Stimulated activated CD4-positive, alpha-beta T cell treated with anti-CD3 and anti-CD28 coated beads, Interleukin-15, amount 100 ng/mL, for 1 hour (primary cell): Measurements from ENCODE around the gene S100A5.
A peak's percentile ranks its signal among the peaks of the same experiment; 100 is the strongest.
"Not testable (repeated sequence)": the region's sequence is repeated elsewhere in the genome, so short reads cannot be mapped to it uniquely, and the experiment has no call there.

Experiments used
- DNase-seq, 2 donors: peaks; one replicate each; pipeline ENCODE4 v3.0.0-alpha.2; 2020; ENCODE audit warnings: low read depth in 1 of 2, low spot score in 1 of 2

S100A5 gene

GRCh38 chr1:153540394-153541361, at the start of gene S100A5:
Gene S100A5, minus strand, starts transcription at chr1:153540934. Its CDS starts 743 bp downstream, at chr1:153540191.
- DNase-seq, result peak in 1 of 2 donors; percentile 26

GRCh38 chr1:153588482-153588881, 47.7 kb upstream of the S100A5 start:
- DNase-seq, result no peak

- DNase-seq, result not testable (repeated sequence)
Measured at GRCh38 chr1:153588033-153588432, 47.3 kb upstream of the S100A5 start.

GRCh38 chr1:153587314-153587713, 46.6 kb upstream of the S100A5 start:
- DNase-seq, result no peak

- DNase-seq, result no peak
Measured at GRCh38 chr1:153586347-153586746, 45.6 kb upstream of the S100A5 start.

- DNase-seq, result no peak
Measured at GRCh38 chr1:153585006-153585405, 44.3 kb upstream of the S100A5 start.

GRCh38 chr1:153583976-153584375, 43.2 kb upstream of the S100A5 start:
- DNase-seq, result no peak

- DNase-seq, result not testable (repeated sequence)
Measured at GRCh38 chr1:153583514-153583913, 42.8 kb upstream of the S100A5 start.

- DNase-seq, result not testable (repeated sequence)
Measured at GRCh38 chr1:153582836-153583235, 42.1 kb upstream of the S100A5 start.

- DNase-seq, result no peak
Measured at GRCh38 chr1:153578936-153579335, 38.2 kb upstream of the S100A5 start.

GRCh38 chr1:153578490-153578889, 37.8 kb upstream of the S100A5 start:
- DNase-seq, result no peak

- no peak for DNase-seq
Measured at GRCh38 chr1:153577624-153578051, 36.9 kb upstream of the S100A5 start.

- DNase-seq, result no peak
Measured at GRCh38 chr1:153577138-153577537, 36.4 kb upstream of the S100A5 start.

- DNase-seq, result not testable (repeated sequence)
Measured at GRCh38 chr1:153575497-153575896, 34.8 kb upstream of the S100A5 start.

GRCh38 chr1:153575081-153575491, 34.4 kb upstream of the S100A5 start:
- DNase-seq, result not testable (repeated sequence)

GRCh38 chr1:153573351-153573750, 32.6 kb upstream of the S100A5 start:
- no peak for DNase-seq

GRCh38 chr1:153572569-153573015, 31.9 kb upstream of the S100A5 start:
- DNase-seq, result peak; percentile 19 to 20

- no peak for DNase-seq
Measured at GRCh38 chr1:153571706-153572105, 31.0 kb upstream of the S100A5 start.

GRCh38 chr1:153570874-153571273, 30.1 kb upstream of the S100A5 start:
- no peak for DNase-seq

- DNase-seq, result no peak
Measured at GRCh38 chr1:153569465-153569864, 28.7 kb upstream of the S100A5 start.

- DNase-seq, result peak; percentile 61 to 68
Measured at GRCh38 chr1:153568367-153569099, 27.8 kb upstream of the S100A5 start.
